Stimulated activated CD8-positive, alpha-beta memory T cell treated with anti-CD3 and anti-CD28 coated beads, Interleukin-12 subunit alpha, Interleukin-12 subunit beta, amount 100 ng/mL, for 24 hours (primary cell): ENCODE measurements around the gene AGR3.

Experiments used
- DNase-seq: peaks from one replicate; pipeline ENCODE4 v3.0.0-alpha.2; 2020; ENCODE audit errors: extremely low read depth

Gene AGR3

GRCh38 chr7:16838386-16838785 is 43.4 kb downstream of the AGR3 start:
- no peak for DNase-seq

GRCh38 chr7:16836481-16836880 is 45.3 kb downstream of the AGR3 start:
- DNase-seq = no peak

GRCh38 chr7:16833373-16833772 is 48.4 kb downstream of the AGR3 start:
- no peak for DNase-seq

DNA sequence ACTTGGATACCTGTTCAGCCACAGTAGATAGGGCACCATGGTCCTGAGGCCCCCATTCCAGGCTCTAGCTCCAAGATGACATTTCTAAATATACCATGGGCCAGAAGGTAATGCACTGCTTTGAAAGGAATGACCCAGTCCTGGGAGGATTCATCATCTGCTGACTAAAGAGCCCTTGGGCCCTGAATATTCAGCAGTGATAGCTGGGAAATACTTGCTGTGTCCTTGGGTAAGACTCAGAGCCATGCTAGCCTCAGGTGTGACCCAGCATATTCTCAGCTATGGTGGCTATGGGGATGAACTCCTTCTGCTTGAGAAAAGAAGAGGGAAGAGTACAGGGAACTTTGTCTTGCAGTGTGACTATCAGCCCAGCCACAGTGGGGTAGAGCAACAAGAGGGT is 55.7 kb downstream of the AGR3 start:
- DNase-seq = no peak

DNA sequence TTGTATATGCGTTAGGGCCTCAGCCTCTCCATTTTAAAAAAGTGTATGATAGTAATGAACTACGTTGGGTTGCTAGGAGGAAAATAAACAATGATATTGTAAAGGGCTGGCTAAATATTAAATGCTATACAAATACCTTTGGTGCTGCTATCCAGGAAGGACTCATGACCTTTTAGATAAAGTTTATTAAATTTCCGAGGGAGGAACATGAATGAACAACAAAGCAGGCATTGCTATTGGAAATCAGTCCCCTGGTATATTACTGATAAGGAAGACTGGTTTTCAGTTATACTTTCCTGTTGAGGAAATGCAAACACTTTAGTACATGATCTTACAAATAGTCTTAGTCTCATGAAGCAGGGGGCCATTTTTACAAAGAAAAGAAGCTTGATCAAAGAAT is 59.8 kb downstream of the AGR3 start:
- no peak for DNase-seq

GRCh38 chr7:16818732-16819131 is 63.1 kb downstream of the AGR3 start:
- no peak for DNase-seq

DNA sequence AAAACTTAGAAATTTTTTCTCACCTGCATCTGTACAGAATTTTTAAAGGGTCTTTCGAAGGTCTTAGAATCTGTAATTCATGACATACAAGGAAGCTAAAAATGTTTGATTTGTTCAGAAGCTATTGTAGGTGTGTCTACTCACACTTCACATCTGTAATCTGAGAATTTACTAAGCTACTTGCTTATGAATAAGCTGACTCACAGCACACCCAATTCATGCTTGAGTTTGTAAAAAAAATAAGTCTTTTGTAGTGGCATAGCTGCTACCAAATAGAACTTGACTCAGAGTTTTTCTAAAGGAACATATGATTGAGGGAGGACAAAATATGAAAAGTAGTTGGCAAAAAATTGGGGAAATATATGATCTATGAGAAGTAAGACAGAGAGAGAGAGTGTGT is 64.2 kb downstream of the AGR3 start:
- DNase-seq = no peak

DNA sequence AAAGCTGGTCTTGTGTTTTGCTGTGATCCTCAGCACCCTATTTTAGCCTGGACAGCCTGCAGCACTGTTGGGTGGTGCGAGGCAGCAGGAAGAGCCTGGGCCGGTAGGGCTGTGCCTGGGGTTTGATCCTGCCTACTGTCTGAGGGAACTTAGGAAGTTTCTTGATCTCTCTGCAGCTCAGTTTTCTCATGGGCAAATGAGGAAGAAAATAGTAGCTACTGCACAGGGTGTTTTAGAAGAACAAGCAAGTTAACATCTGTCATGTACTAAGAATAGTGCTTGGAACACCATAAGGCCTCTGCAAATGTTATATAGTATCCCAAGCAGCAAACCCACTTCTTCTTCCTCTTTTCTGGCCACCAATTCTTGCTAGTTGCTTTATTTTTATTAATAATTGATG is 65.0 kb downstream of the AGR3 start:
- no peak for DNase-seq

- DNase-seq = no peak
Observed at GRCh38 chr7:16815001-16815400, 66.8 kb downstream of the AGR3 start.

GRCh38 chr7:16813232-16813616 is 68.6 kb downstream of the AGR3 start:
- no peak for DNase-seq

GRCh38 chr7:16812542-16813231 is 69.1 kb downstream of the AGR3 start:
- no peak for DNase-seq

DNA sequence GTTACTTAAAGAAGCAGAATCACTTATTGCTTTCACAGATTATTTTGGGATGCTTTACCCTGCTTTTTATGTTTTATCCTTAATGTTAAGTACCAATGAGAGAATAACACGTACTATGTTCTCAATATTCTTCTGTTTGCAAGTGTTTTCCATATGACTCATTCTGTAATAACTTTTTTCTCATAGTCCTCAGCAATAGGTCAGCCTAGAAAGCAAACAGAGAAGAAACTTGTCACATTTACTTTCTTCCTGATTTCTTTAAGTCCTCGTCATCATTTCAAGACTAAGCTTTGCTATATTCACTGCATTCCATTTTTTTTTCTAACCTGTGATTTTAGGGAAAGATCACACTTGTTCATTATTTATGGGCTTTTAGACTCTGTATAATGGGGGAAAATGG is 70.2 kb downstream of the AGR3 start:
- DNase-seq = no peak

DNA sequence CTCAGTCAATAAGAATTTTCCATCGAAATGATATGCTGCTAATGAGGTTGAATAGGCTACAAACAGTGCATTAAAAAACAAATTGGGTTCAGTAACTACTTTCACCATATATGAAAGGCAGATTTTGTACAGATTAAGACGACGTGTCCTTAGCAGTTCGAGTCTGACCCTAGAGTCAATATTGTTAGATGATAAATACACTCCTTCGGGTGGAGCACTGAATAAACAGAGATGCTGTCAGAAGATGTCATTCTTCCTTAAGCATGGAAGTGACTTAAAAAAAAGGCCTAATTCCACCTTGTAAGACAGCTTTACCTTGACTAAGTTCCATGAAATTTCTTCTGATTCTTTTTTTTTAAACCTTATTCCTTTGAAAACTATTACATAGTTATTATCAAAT is 71.2 kb downstream of the AGR3 start:
- DNase-seq = no peak

GRCh38 chr7:16810112-16810511 is 71.7 kb downstream of the AGR3 start:
- DNase-seq = no peak
